ENCODE measurements around the gene AJUBA. TPM values are rescaled to one million over a fixed set of nuclear protein-coding genes. Genes with fewer than 3 reads are reported as not detected.
"Not testable (repeated sequence)": the region's sequence is repeated elsewhere in the genome, so short reads cannot be mapped to it uniquely, and the experiment has no call there.

Gene AJUBA
- total RNA-seq, 2 donors from 2014 or later: 5.1 to 6.4 TPM

- intact Hi-C loops (cut with DNase I): loop anchor here in 1 of 2 donors (1.0 kb wide), 1 partner anchor 26 kb away; no protein-coding TSS in a partner anchor
- DNase-seq (ENCODE audit: low spot score): no peak
Observed at GRCh38 chr14:23009483-23009938, 27.2 kb upstream of the AJUBA start.

- intact Hi-C loops (cut with DNase I): loop anchor here in 1 of 2 donors (1.0 kb wide), 1 partner anchor 26 kb away; no protein-coding TSS in a partner anchor
- DNase-seq (ENCODE audit: low spot score): no peak
Observed at GRCh38 chr14:23008831-23009230, 26.5 kb upstream of the AJUBA start.

- DNase-seq (ENCODE audit: low spot score): peak; percentile 98
- intact Hi-C loops (cut with DNase I): no loop called here
Observed at GRCh38 chr14:23006544-23007419, 24.4 kb upstream of the AJUBA start.

GRCh38 chr14:23006188-23006534 lies 23.8 kb upstream of the AJUBA start:
- no peak for DNase-seq (ENCODE audit: low spot score)
- intact Hi-C loops (cut with DNase I): no loop called here

GRCh38 chr14:23005451-23006187 lies 23.3 kb upstream of the AJUBA start:
- no peak for DNase-seq (ENCODE audit: low spot score)
- intact Hi-C loops (cut with DNase I): no loop called here

- DNase-seq (ENCODE audit: low spot score); intact Hi-C loops (cut with DNase I): not testable (repeated sequence)
Observed at GRCh38 chr14:23004274-23004673, 21.9 kb upstream of the AJUBA start.

GRCh38 chr14:23002592-23002991 lies 20.2 kb upstream of the AJUBA start:
- no peak for DNase-seq (ENCODE audit: low spot score)
- intact Hi-C loops (cut with DNase I): no loop called here

- DNase-seq (ENCODE audit: low spot score): no peak
Observed at GRCh38 chr14:23000860-23001259, 18.5 kb upstream of the AJUBA start.

GRCh38 chr14:22998329-22999012 lies 16.1 kb upstream of the AJUBA start:
- DNase-seq (ENCODE audit: low spot score): no peak
- intact Hi-C loops (cut with DNase I): loop anchor here in 1 of 2 donors (10.0 kb wide), 1 partner anchor 444 kb away; no protein-coding TSS in a partner anchor

More at GRCh38 chr14:23000860-23001259, 18.5 kb upstream of the AJUBA start:
- intact Hi-C loops (cut with DNase I): no loop called here

- intact Hi-C loops (cut with DNase I): loop anchor here in 1 of 2 donors (10.0 kb wide), 1 partner anchor 443 kb away; no protein-coding TSS in a partner anchor
Observed at GRCh38 chr14:22997676-22998323, 15.4 kb upstream of the AJUBA start.

GRCh38 chr14:22996768-22997654 lies 14.7 kb upstream of the AJUBA start:
- intact Hi-C loops (cut with DNase I): loop anchor here in 1 of 2 donors (10.0 kb wide), 1 partner anchor 442 kb away; no protein-coding TSS in a partner anchor
- DNase-seq (ENCODE audit: low spot score): no peak

More at GRCh38 chr14:22997676-22998323, 15.4 kb upstream of the AJUBA start:
- no peak for DNase-seq (ENCODE audit: low spot score)

- intact Hi-C loops (cut with DNase I): loop anchor here in 1 of 2 donors (10.0 kb wide), 1 partner anchor 441 kb away; no protein-coding TSS in a partner anchor
- no peak for DNase-seq (ENCODE audit: low spot score)
Observed at GRCh38 chr14:22995889-22996625, 13.7 kb upstream of the AJUBA start.

- intact Hi-C loops (cut with DNase I): loop anchor here in 1 of 2 donors (10.0 kb wide), 1 partner anchor 440 kb away; no protein-coding TSS in a partner anchor
- no peak for DNase-seq (ENCODE audit: low spot score)
Observed at GRCh38 chr14:22994762-22995275, 12.5 kb upstream of the AJUBA start.

GRCh38 chr14:22993517-22993916 lies 11.2 kb upstream of the AJUBA start:
- intact Hi-C loops (cut with DNase I): loop anchor here in 1 of 2 donors (10.0 kb wide), 1 partner anchor 439 kb away; no protein-coding TSS in a partner anchor
- DNase-seq (ENCODE audit: low spot score): no peak

- DNase-seq (ENCODE audit: low spot score): no peak
- intact Hi-C loops (cut with DNase I): loop anchor here in 1 of 2 donors (10.0 kb wide), 1 partner anchor 437 kb away; no protein-coding TSS in a partner anchor
Observed at GRCh38 chr14:22991852-22992251, 9.5 kb upstream of the AJUBA start.

- DNase-seq (ENCODE audit: low spot score): no peak
- intact Hi-C loops (cut with DNase I): loop anchor here (2.0 to 5.0 kb wide), 2 partner anchors 70 kb away; partner anchors contain the start of gene CDH24 (in 2 of the 2)
Observed at GRCh38 chr14:22987291-22987690, 4.9 kb upstream of the AJUBA start.
